AG09309 (cell line): ENCODE measurements around the gene ZFTA.

ENCODE experiments used
- DNase-seq: peaks from one replicate; pipeline ENCODE4 v3.0.0-alpha.2; 2010; ENCODE audit warnings: low read depth
- H3K4me3 ChIP-seq: 2 replicates; pipeline ENCODE4 v1.5.1; 2011; ENCODE audit warnings: mild to moderate bottlenecking, low read depth, low read length, moderate library complexity; ENCODE audit not compliant: control insufficient read depth
- TF ChIP-seq, protein P1 (sequence below): IDR thresholded peaks from 2 replicates; pipeline ENCODE4 v1.5.1; 2011; ENCODE audit warnings: mild to moderate bottlenecking, low read depth, low read length, inconsistent platforms; ENCODE audit not compliant: insufficient read depth, control insufficient read depth; ENCODE audit errors: missing control alignments

Gene ZFTA

DNA sequence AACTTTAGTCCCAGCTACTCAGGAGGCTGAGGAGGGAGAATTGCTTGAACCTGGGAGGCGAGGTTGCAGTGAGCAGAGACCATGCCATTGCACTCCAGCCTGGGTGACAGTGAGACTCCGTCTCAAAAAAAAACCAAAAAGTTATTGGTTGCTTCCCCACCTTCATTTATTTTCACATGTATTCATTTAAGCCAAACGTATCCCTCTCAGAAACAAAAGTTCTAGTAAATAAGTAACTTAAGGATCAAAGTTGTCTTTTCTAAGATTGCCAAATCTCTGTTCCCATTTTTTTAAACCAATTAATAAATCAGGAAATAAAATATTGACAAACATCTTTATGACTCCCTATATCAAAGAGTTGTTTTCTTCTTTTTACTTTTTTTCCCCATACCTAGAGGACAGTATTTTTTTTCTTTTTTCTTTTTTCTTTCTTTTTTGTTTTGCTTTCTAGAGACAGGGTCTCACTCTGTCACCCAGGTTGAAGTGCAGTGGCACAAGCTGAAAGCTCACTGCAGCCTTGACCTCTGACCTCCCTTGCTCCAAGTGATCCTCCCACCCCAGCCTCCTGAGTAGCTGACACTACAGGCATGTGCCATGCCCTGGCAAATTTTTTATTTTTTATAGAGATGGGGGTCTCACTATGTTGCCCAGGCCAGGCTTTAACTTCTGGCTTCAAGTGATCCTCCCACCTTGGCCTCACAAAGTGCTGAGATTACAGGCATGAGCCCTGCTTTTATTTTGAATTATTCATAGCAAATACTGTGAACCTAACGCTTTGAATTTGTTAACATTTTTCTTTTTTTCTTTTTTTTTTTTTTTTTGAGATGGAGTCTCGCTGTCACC, 11.4 kb downstream of the ZFTA start:
- no peak overlapping the region for H3K4me3 ChIP-seq
- DNase-seq = no peak
- TF ChIP-seq, protein P1, sequence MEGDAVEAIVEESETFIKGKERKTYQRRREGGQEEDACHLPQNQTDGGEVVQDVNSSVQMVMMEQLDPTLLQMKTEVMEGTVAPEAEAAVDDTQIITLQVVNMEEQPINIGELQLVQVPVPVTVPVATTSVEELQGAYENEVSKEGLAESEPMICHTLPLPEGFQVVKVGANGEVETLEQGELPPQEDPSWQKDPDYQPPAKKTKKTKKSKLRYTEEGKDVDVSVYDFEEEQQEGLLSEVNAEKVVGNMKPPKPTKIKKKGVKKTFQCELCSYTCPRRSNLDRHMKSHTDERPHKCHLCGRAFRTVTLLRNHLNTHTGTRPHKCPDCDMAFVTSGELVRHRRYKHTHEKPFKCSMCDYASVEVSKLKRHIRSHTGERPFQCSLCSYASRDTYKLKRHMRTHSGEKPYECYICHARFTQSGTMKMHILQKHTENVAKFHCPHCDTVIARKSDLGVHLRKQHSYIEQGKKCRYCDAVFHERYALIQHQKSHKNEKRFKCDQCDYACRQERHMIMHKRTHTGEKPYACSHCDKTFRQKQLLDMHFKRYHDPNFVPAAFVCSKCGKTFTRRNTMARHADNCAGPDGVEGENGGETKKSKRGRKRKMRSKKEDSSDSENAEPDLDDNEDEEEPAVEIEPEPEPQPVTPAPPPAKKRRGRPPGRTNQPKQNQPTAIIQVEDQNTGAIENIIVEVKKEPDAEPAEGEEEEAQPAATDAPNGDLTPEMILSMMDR = no peak

GRCh38 chr11:63749624-63750023, 19.0 kb downstream of the ZFTA start:
- TF ChIP-seq, protein P1 = no peak
- H3K4me3 ChIP-seq = no peak overlapping the region
- no peak for DNase-seq

DNA sequence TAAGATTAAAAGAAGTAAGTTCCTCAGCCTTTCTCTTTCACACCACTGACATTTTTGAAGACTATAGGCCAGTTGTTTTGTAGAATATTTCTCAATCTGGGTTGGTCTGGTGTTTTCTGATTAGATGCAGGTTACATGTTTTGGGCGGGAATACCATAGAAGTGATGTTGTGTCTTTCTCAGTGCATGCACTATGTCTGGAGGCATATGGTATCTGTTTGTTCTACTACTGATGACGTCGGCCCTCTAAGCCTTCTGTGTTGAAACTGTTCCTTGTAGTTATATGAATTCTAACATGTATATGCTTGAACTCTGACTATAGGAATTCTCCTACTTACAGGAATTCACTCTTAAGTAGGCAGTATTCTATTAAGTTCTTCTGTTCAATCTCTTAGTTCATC, 21.6 kb downstream of the ZFTA start:
- TF ChIP-seq, protein P1 = no peak
- no peak for DNase-seq
- no peak overlapping the region for H3K4me3 ChIP-seq

DNA sequence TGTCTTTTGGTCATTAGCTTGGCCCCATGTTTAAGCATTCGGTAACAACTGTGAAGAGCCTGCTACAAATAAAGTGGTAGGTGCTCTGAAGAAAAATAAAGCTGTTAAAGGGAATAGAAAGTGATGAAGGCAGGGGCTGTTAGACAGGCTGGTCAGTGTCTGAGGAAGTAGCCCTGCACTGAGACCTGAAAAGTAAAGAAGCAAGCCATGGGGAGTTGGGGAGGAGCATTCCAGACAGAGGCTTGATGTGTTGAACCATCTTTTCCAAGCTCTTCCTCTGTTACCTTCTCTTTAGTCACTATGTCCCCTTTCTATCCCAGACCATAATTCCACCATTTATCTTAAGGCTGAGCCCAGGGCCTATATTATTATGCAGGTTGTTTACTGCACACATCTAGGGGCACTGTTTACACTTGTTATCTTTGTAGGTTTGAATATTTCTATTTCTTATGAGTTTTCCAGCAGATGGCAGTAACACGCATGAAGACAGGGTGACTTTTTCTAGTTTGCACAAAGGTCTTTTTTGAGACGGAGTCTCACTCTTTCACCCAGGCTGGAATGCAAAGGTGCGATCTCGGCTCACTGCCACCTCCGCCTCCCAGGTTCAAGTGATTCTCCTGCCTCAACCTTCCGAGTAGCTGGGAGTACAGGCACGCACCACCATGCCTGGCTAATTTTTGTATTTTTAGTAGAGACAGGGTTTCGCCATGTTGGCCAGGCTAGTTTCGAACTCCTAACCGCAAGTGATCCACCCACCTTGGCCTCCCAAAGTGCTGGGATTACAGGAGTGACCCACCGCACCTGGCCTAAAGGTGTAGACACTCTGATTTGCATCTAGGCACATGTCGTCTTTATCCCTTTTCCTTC, 23.0 kb downstream of the ZFTA start:
- TF ChIP-seq, protein P1 = no peak
- no peak overlapping the region for H3K4me3 ChIP-seq
- no peak for DNase-seq

DNA sequence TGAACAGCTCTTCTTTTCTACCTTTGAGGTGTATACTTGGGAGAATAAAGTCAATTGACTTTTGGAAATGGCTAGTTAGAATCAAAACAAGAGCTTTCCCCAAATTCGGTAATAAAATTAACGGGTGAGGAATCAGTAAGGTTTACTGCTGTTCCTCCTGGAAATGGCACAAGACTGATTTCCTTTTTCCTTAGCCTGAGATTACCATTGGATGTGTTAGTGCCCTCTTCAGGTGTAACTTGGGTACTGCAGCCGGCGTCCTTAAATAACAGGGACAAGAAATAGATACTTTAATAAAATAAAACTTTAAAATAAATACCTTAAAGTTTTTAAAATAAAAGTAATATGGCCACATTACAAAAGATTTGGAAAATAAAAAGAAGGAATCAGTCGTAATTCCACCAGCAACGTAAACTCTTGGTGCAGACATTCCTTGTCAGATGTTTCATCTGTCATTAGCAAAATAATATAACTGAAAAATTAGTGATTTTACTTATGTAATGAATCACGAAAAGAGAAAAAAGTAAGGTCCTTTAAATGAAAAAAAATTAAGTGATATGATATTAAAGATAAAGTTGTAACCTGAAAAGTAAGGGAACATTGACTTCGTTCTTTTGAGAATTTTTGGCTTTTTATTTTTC, 29.7 kb downstream of the ZFTA start:
- TF ChIP-seq, protein P1 = peak; percentile 86
- DNase-seq = peak; percentile 52
- no peak overlapping the region for H3K4me3 ChIP-seq

DNA sequence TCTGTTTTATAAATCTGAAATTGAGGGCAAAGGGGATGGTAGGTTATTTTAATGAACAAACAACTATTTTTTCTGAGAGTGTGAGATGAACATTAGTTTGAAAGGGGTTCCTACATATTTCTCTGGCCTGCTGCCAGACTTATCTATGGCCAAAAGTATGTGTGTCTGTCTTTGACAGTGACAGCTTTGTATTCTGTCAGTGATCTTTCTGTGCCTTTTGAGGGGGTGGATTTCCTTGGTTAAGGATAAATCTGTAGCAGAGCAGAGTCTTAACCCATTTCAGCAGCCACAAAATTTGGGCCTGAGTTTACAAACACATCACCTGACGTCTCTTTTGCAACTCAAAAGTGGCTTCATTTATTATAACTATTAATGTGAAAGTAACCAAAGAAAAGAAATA, 30.9 kb downstream of the ZFTA start:
- TF ChIP-seq, protein P1 = no peak
- H3K4me3 ChIP-seq = no peak overlapping the region
- no peak for DNase-seq
